HepG2 (cell line): ENCODE measurements around the gene PDCD10. TPM values are rescaled to one million over a fixed set of nuclear protein-coding genes. Genes with fewer than 3 reads are reported as not detected.

ENCODE experiments used
- ATAC-seq: fragments of 200-7000 bp; cut with Tn5 transposase; 3 replicates; pipeline ENCODE4 v1.9.1; 2020; ENCODE audit warnings: mild to moderate bottlenecking, moderate library complexity
- BruUV-seq: library from RNA; stranded (reverse); fragments of 400-500 nt; replicated peaks from 2 replicates; lab custom pipeline; 2021; lab: Mats Ljungman, UMichigan
- CTCF ChIA-PET: fragments of 300-600 bp; formaldehyde crosslinking; extraction: SDS; loops from one replicate; lab custom pipeline; 2021; ENCODE audit warnings: low total read pairs, inconsistent platforms, low intra/inter-chr PET ratio; lab: Yijun Ruan, JAX
- POLR2A ChIA-PET: fragments of 350-600 bp; sonication (Branson Sonifier 250); formaldehyde crosslinking; loops from one replicate; lab custom pipeline; 2020; ENCODE audit warnings: antibody characterized with exemption, inconsistent platforms; lab: Yijun Ruan, JAX
- DNase-seq: peaks from one replicate; pipeline ENCODE4 v3.0.0-alpha.2; 2015; ENCODE audit warnings: low spot score
- FAIRE-seq: peaks from 3 replicates; lab custom pipeline; 2011; peaks lifted over from hg19 to GRCh38; lab: Jason Lieb, UNC
- H2AFZ ChIP-seq: one replicate; pipeline ENCODE4 v1.6.1; 2011; ENCODE audit warnings: low read length, inconsistent platforms
- H3K27ac ChIP-seq: fragments of 300-600 bp; 3 replicates; pipeline ENCODE4 v1.8.0; 2011; ENCODE audit warnings: mixed run types, mild to moderate bottlenecking, mixed read lengths, low read length, inconsistent platforms; ENCODE audit not compliant: insufficient read depth; ENCODE audit errors: extremely low read length
- H3K27me3 ChIP-seq, 2 experiments: fragments of 200-600 bp in 1 of 2; 2 replicates in 1 of 2; 3 replicates in 1 of 2; pipeline versions ENCODE4 v1.6.0 to v1.8.0; 2011; ENCODE audit warnings: low read length in 2 of 2, mild to moderate bottlenecking in 2 of 2, moderate library complexity in 2 of 2, inconsistent platforms in 1 of 2; ENCODE audit not compliant: insufficient read depth in 2 of 2, control insufficient read depth in 1 of 2
- H3K36me3 ChIP-seq, 2 experiments: fragments of 200-600 bp in 1 of 2; replicated peaks in 1 of 2; 2 replicates in 1 of 2; 3 replicates in 1 of 2; pipeline versions ENCODE4 v1.5.1 to v1.8.0; 2011; ENCODE audit warnings: low read length in 2 of 2, inconsistent platforms in 1 of 2; ENCODE audit not compliant: insufficient read depth in 2 of 2, control insufficient read depth in 1 of 2
- H3K4me1 ChIP-seq: 2 replicates; pipeline ENCODE4 v1.5.1; 2012; ENCODE audit warnings: low read length, inconsistent platforms; ENCODE audit not compliant: insufficient read depth
- H3K4me2 ChIP-seq: 2 replicates; pipeline ENCODE4 v1.6.0; 2011; ENCODE audit warnings: low read depth, low read length, inconsistent platforms
- H3K4me3 ChIP-seq, 3 experiments: fragments of 200-600 bp in 1 of 3; sonication (generic), shearing (Covaris generic) in 1 of 3; replicated peaks in 1 of 3; 2 replicates each; pipeline ENCODE4 v1.5.1; 2011 to 2016; ENCODE audit warnings: low read length in 3 of 3, inconsistent platforms in 2 of 3, low read depth in 2 of 3, mild to moderate bottlenecking in 2 of 3, control low read depth in 1 of 3, mixed read lengths in 1 of 3; ENCODE audit not compliant: insufficient read depth in 1 of 3
- H3K79me2 ChIP-seq: one replicate; pipeline ENCODE4 v1.6.1; 2011; ENCODE audit warnings: low read length, inconsistent platforms; ENCODE audit not compliant: insufficient read depth
- H3K9ac ChIP-seq: 2 replicates; pipeline ENCODE4 v1.6.0; 2011; ENCODE audit warnings: mild to moderate bottlenecking, low read depth, low read length, inconsistent platforms; ENCODE audit not compliant: insufficient read depth
- H3K9me3 ChIP-seq: 2 replicates; pipeline ENCODE4 v1.5.1; 2012; ENCODE audit warnings: mild to moderate bottlenecking, low read length
- H4K20me1 ChIP-seq: 2 replicates; pipeline ENCODE4 v1.6.0; 2011; ENCODE audit warnings: inconsistent platforms, mild to moderate bottlenecking, low read length, moderate library complexity; ENCODE audit not compliant: insufficient read depth
- YEATS2 ChIP-seq: sonication (generic); formaldehyde crosslinking; IDR thresholded peaks from 2 replicates; pipeline ENCODE4 v1.4.0; 2020; ENCODE audit warnings: missing genetic modification reagents, borderline replicate concordance
- ZEB1 ChIP-seq: IDR thresholded peaks from 2 replicates; pipeline ENCODE4 v1.6.1; 2012; ENCODE audit warnings: mild to moderate bottlenecking, low read depth, inconsistent platforms; ENCODE audit not compliant: insufficient replicate concordance
- ZFP82 ChIP-seq: sonication (generic); formaldehyde crosslinking; IDR thresholded peaks from 2 replicates; pipeline ENCODE4 v1.5.1; 2020; ENCODE audit warnings: mild to moderate bottlenecking, missing genetic modification reagents, borderline replicate concordance
- ZFY ChIP-seq: sonication (generic); formaldehyde crosslinking; IDR thresholded peaks from 2 replicates; pipeline ENCODE4 v1.4.0; 2020; ENCODE audit warnings: missing genetic modification reagents
- ZNF296 ChIP-seq: sonication (generic); formaldehyde crosslinking; conservative IDR thresholded peaks from 2 replicates; pipeline ENCODE4 v1.5.0; 2020; ENCODE audit warnings: mild to moderate bottlenecking, missing genetic modification reagents
- ZNF7 ChIP-seq: IDR thresholded peaks from 2 replicates; pipeline ENCODE4 v1.6.1; 2016; ENCODE audit warnings: missing biosample characterization, missing genetic modification reagents
- ZNF773 ChIP-seq: sonication (generic); formaldehyde crosslinking; IDR thresholded peaks from 2 replicates; pipeline ENCODE4 v1.4.0; 2020; ENCODE audit warnings: missing genetic modification reagents, borderline replicate concordance
- ZNF879 ChIP-seq: sonication (generic); formaldehyde crosslinking; IDR thresholded peaks from 2 replicates; pipeline ENCODE4 v1.8.1; 2023; ENCODE audit warnings: missing genetic modification reagents
- ZSCAN12 ChIP-seq: sonication (generic); formaldehyde crosslinking; IDR thresholded peaks from 2 replicates; pipeline ENCODE4 v1.9.0; 2021; ENCODE audit warnings: mild to moderate bottlenecking, missing genetic modification reagents
- WGBS: methylation state at CpG from one replicate; pipeline ENCODE4 v1.1.6; 2017; ENCODE audit warnings: low lambda C conversion rate; 5-methylcytosine and 5-hydroxymethylcytosine counted together
- in situ Hi-C: cut with HindIII; loops from 2 replicates; pipeline ENCODE4 v1.10.0; 2017; ENCODE audit warnings: low pct_unique_long_range_greater_than_20kb; ENCODE audit not compliant: extremely low pct_ligation_motif_present
- intact Hi-C: fragments of 100-400 bp; cut with micrococcal nuclease; formaldehyde crosslinking; loops from one replicate; pipeline ENCODE4 v1.10.0; 2022; ENCODE audit not compliant: unreplicated experiment
- polyA plus RNA-seq, 8 experiments: library from polyadenylated mRNA; depleted of rRNA in 3 of 8; stranded (reverse) in 7 of 8; unstranded in 1 of 8; fragments of >200 nt; fragmentation: Illumina TruSeq in 4 of 8; extraction: Trizol in 4 of 8; gene quantifications; 2 replicates each; pipeline versions ENCODE4 v1.2.1 to v1.2.3, GENCODE V29; 2011 to 2016; ENCODE audit warnings: low read depth in 4 of 8, missing spikeins in 1 of 8, mixed read lengths in 1 of 8; ENCODE audit not compliant: insufficient read depth in 1 of 8
- total RNA-seq, 5 experiments: library from RNA; depleted of rRNA; stranded (reverse); fragments of >200 nt; fragmentation: Illumina TruSeq; extraction: Trizol; gene quantifications; 2 replicates each; pipeline ENCODE4 v1.2.3, GENCODE V29; 2016; ENCODE audit warnings: low read depth in 1 of 5
- TF ChIP-seq, protein P1 (sequence below): sonication (generic); formaldehyde crosslinking; IDR thresholded peaks from 2 replicates; pipeline ENCODE4 v1.5.0; 2020; ENCODE audit warnings: mild to moderate bottlenecking, missing genetic modification reagents
- TF ChIP-seq, protein P2 (sequence below): sonication (generic); formaldehyde crosslinking; IDR thresholded peaks from 2 replicates; pipeline ENCODE4 v1.5.0; 2020; ENCODE audit warnings: missing genetic modification reagents

PDCD10 gene
- total and polyA plus RNA-seq, 2 of the 13 experiments (the other 11 are each of a cell fraction or from before 2014, with no cell fraction given) = 48.5 to 53.9 TPM

DNA sequence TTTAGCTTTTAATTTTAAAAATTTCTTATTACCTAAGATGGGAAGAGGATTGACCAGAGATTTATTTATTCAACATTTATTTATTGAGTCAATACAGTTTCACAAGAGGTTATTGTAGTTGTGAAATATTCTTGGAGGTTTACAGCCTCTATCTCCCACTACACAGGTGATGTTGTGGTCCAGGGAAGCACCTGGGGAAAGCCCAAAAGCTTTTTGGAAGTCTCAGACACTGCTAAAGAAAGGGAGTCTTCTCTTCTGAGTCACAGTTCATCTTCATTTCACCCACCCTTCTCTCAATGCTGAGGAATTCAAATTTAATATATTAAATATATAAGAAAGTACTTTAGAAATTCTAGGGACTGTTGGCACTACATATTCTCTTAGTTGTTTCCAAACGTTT is 42.7 kb upstream of the PDCD10 start:
- in situ Hi-C loops = no loop called here
- Histone ChIP-seq H3K79me2 (no peaks in the 10 kb centered on the region), H3K36me3 (no peaks in the 10 kb centered on the region), H3K9ac (no peak overlapping the region)
- no peak for TF ChIP-seq ZNF7 (CRISPR knock-in tag)
- TF ChIP-seq, protein P1, sequence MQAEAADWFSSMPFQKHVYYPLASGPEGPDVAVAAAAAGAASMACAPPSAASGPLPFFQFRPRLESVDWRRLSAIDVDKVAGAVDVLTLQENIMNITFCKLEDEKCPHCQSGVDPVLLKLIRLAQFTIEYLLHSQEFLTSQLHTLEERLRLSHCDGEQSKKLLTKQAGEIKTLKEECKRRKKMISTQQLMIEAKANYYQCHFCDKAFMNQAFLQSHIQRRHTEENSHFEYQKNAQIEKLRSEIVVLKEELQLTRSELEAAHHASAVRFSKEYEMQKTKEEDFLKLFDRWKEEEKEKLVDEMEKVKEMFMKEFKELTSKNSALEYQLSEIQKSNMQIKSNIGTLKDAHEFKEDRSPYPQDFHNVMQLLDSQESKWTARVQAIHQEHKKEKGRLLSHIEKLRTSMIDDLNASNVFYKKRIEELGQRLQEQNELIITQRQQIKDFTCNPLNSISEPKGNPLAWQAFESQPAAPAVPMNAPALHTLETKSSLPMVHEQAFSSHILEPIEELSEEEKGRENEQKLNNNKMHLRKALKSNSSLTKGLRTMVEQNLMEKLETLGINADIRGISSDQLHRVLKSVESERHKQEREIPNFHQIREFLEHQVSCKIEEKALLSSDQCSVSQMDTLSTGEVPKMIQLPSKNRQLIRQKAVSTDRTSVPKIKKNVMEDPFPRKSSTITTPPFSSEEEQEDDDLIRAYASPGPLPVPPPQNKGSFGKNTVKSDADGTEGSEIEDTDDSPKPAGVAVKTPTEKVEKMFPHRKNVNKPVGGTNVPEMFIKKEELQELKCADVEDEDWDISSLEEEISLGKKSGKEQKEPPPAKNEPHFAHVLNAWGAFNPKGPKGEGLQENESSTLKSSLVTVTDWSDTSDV (CRISPR knock-in tag) = no peak
- TF ChIP-seq ZNF879 (CRISPR knock-in tag) = no peak
- TF ChIP-seq, all 625 proteins: peak for 0
- no peak overlapping the region for H3K4me3 ChIP-seq
- no peak overlapping the region for H3K27ac ChIP-seq
- no peak overlapping the region for H2AFZ ChIP-seq
- intact Hi-C loops = no loop called here
- POLR2A ChIA-PET = no interaction called here
- DNase-seq = no peak
- H3K27me3 ChIP-seq = no peaks in the 10 kb centered on the region
- no peak overlapping the region for H3K4me2 ChIP-seq
- H3K4me1 ChIP-seq = peaks cover 7% of the 10 kb centered on the region; the same call in 1 of the 2 replicates
- BruUV-seq = no TSS peak
- no peaks in the 10 kb centered on the region for H4K20me1 ChIP-seq
- FAIRE-seq = no peak
- no peak for ATAC-seq
- H3K9me3 ChIP-seq = peaks cover 12% of the 10 kb centered on the region
- WGBS = 18% methylated on average over 1 of the region's 1 CpG
- CTCF ChIA-PET = no interaction called here

DNA sequence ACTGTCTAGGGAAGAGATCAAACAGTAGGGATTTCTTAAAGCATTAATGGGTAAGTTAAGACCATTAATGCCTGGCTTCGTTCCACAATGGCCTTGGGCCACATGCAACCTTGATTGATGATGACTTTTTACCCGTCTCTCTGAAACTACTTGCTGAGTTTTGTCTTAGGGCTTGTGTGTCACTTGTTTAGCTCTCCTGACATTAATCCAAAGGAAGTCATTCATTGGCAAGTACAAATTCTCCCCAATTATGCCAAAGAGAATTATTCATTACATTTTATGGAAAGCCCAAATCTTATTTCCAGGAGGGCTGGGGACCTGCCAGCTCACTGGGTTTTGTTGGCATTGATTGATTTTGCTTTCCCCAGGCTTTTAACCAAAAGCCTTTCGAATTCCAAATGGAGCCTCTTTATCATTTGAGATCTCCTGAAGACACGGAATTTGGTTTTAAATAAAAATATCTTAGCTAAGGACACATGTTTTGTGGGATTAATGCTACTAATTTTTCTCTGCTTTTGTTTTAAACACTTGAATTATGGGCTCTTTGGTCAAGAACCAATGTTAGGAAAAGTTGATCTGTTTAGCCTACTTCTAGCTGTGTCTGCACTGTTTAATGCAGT is 41.5 kb upstream of the PDCD10 start:
- H3K4me3 ChIP-seq = no peak overlapping the region
- no peak for FAIRE-seq
- intact Hi-C loops (no loop called here), in situ Hi-C loops (no loop called here)
- 53% methylated on average over 4 of the region's 4 CpGs for WGBS
- H3K79me2 ChIP-seq = no peaks in the 10 kb centered on the region
- H3K27me3 ChIP-seq = no peaks in the 10 kb centered on the region
- no peak overlapping the region for H2AFZ ChIP-seq
- DNase-seq = no peak
- H3K4me1 ChIP-seq = peaks cover 7% of the 10 kb centered on the region; the same call in 1 of the 2 replicates
- CTCF ChIA-PET = no interaction called here
- no peak overlapping the region for H3K27ac ChIP-seq
- H3K4me2 ChIP-seq = no peak overlapping the region
- TF ChIP-seq, protein P1 (CRISPR knock-in tag) = no peak
- TF ChIP-seq, protein P2, sequence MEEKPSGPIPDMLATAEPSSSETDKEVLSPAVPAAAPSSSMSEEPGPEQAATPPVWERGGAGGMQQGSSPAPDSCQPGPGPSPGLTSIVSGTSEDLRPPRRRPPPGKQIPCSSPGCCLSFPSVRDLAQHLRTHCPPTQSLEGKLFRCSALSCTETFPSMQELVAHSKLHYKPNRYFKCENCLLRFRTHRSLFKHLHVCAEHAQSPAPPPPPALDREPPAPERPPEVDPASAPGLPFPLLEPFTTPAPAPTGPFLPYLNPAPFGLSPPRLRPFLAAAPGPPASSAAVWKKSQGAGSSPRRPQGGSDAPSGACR (CRISPR knock-in tag) = no peak
- TF ChIP-seq ZFY (CRISPR knock-in tag) = no peak
- no peak for TF ChIP-seq ZNF773 (CRISPR knock-in tag)
- no peak for TF ChIP-seq YEATS2 (CRISPR knock-in tag)
- TF ChIP-seq ZFP82 (CRISPR knock-in tag) = no peak
- no peak for TF ChIP-seq ZSCAN12 (CRISPR knock-in tag)
- no peak for TF ChIP-seq ZEB1
- TF ChIP-seq ZNF296 (CRISPR knock-in tag) = no peak
- POLR2A ChIA-PET = no interaction called here
- no peak overlapping the region for H3K9ac ChIP-seq
- H3K9me3 ChIP-seq = peaks cover 12% of the 10 kb centered on the region
- ATAC-seq = no peak
- no peaks in the 10 kb centered on the region for H3K36me3 ChIP-seq
- no peaks in the 10 kb centered on the region; the same call in 1 of the 2 replicates for H4K20me1 ChIP-seq
- BruUV-seq = no TSS peak
